Body of pancreas (tissue), 4 donors: Measurements from ENCODE around the gene PTPRN2. TPM values are rescaled to one million over a fixed set of nuclear protein-coding genes. Genes with fewer than 3 reads are reported as not detected.

Source experiments
- ATAC-seq: fragments of 150-250 bp; one replicate; pipeline ENCODE4 v1.9.1; 2016
- DNase-seq, 4 donors: peaks; one replicate each; pipeline ENCODE4 v3.0.0-alpha.2; 2019
- H3K27ac ChIP-seq, 4 donors: fragments of 200-600 bp; sonication (generic); 1 replicate in 3 of 4; 2 replicates in 1 of 4; pipeline versions ENCODE4 v1.5.1 to v1.6.1; 2016 to 2019; ENCODE audit warnings: mild to moderate bottlenecking in 1 of 4, mixed read lengths in 1 of 4, moderate library complexity in 1 of 4
- H3K27me3 ChIP-seq, 2 donors: fragments of 200-600 bp; sonication (generic); one replicate each; pipeline ENCODE4 v1.6.0; 2016; ENCODE audit warnings: mild to moderate bottlenecking in 1 of 2
- H3K36me3 ChIP-seq, 2 donors: fragments of 200-600 bp; sonication (generic); replicated peaks in 1 of 2; 2 replicates each; pipeline ENCODE4 v1.5.1; 2016; ENCODE audit warnings: low read depth in 2 of 2; ENCODE audit not compliant: insufficient read depth in 1 of 2
- H3K4me1 ChIP-seq: fragments of 200-600 bp; sonication (generic); one replicate; pipeline ENCODE4 v1.6.0; 2016
- H3K4me3 ChIP-seq, 2 donors: fragments of 200-600 bp; sonication (generic); 1 replicate in 1 of 2; 2 replicates in 1 of 2; pipeline ENCODE4 v1.5.1; 2016 to 2019
- H3K9me3 ChIP-seq, 3 donors: fragments of 200-600 bp; sonication (generic); 1 replicate in 2 of 3; 2 replicates in 1 of 3; pipeline ENCODE4 v1.5.1; 2016
- POLR2A ChIP-seq, 3 donors: fragments of 450-650 bp; IDR thresholded peaks; one replicate each; pipeline ENCODE4 v1.6.1; 2016; ENCODE audit warnings: antibody characterized with exemption in 3 of 3, mild to moderate bottlenecking in 2 of 3
- WGBS, 2 donors: methylation state at CpG; one replicate each; pipeline ENCODE4 v1.1.5; 2017; 5-methylcytosine and 5-hydroxymethylcytosine counted together
- intact Hi-C: fragments of 100-400 bp; cut with DNase I; formaldehyde crosslinking; loops from one replicate; pipeline ENCODE4 v1.15.1; 2023
- total RNA-seq, 2 donors: library from RNA; depleted of rRNA; stranded (reverse); fragments of >200 nt; gene quantifications; one replicate each; pipeline ENCODE4 v1.1.0, GENCODE V29; 2016
- TF ChIP-seq, protein P1 (sequence below), 7 experiments: fragments of 450-650 bp in 4 of 7; fragments of 200-600 bp in 3 of 7; sonication (generic) in 3 of 7; IDR thresholded peaks; one replicate each; pipeline ENCODE4 v1.5.1; 2016 to 2019; ENCODE audit warnings: antibody characterized with exemption in 7 of 7

PTPRN2 gene
- total RNA-seq, 2 donors from 2014 or later: 31.6 to 76.1 TPM

DNA sequence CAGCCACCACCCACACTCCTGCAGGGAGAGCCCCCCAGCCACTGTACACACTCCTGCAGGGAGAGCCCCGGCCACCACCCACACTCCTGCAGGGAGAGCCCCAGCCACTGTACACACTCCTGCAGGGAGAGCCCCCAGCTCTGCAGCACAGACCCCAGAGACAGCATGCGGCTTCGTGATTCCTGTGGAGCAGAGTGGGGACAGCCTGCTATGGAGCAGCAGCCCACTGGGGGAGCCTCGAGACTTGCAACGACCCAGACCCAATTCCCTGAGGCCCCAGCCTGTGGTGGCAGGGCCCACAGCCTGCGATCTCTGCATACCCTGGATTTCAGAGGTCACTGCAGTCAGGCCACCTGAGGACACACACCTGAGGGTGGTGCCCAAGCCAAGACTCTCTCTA lies 727.7 kb downstream of the PTPRN2 start:
- H3K4me3 ChIP-seq: no peak overlapping the region
- TF ChIP-seq, protein P1, sequence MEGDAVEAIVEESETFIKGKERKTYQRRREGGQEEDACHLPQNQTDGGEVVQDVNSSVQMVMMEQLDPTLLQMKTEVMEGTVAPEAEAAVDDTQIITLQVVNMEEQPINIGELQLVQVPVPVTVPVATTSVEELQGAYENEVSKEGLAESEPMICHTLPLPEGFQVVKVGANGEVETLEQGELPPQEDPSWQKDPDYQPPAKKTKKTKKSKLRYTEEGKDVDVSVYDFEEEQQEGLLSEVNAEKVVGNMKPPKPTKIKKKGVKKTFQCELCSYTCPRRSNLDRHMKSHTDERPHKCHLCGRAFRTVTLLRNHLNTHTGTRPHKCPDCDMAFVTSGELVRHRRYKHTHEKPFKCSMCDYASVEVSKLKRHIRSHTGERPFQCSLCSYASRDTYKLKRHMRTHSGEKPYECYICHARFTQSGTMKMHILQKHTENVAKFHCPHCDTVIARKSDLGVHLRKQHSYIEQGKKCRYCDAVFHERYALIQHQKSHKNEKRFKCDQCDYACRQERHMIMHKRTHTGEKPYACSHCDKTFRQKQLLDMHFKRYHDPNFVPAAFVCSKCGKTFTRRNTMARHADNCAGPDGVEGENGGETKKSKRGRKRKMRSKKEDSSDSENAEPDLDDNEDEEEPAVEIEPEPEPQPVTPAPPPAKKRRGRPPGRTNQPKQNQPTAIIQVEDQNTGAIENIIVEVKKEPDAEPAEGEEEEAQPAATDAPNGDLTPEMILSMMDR (IDR thresholded peaks at IDR 0.05): no peak
- no peak for TF ChIP-seq POLR2A (IDR thresholded peaks at IDR 0.05)
- H3K27me3 ChIP-seq: no peaks in the 10 kb centered on the region
- H3K27ac ChIP-seq: no peak overlapping the region
- ATAC-seq (no peak), DNase-seq (peak in 1 of 4 donors; percentile 5)
- WGBS, 2 donors: 84 to 100% methylated on average over 1 to 6 of the region's 6 CpGs
- H3K36me3 ChIP-seq: no peaks in the 10 kb centered on the region
- intact Hi-C loops: no loop called here
- H3K4me1 ChIP-seq: no peaks in the 10 kb centered on the region
- no peaks in the 10 kb centered on the region for H3K9me3 ChIP-seq

DNA sequence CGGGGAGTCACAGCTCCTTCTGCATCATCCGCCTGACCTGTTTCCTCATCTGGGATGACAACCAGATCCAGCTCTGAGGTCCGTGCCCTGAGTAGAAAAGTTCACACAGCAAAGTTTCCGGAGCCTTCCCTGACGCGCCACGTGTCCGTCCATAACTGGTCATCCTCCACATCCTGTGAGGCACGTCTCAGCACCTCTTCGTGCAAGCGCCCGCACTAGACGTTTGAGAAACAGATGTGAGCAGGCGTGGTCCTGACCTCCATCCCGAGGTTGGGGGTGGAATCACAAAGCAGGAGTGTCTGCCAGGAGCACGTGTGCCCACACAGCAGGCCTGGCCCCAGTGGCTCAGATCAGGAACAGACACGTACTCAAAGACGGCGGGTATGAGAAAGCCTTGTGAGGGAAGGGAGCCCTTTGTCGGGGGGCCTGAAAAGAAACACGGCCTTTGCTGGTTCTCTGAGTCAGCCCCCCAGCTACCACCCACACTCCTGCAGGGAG lies 730.0 kb downstream of the PTPRN2 start:
- Histone ChIP-seq H3K36me3 (no peaks in the 10 kb centered on the region), H3K4me1 (no peaks in the 10 kb centered on the region), H3K27ac (no peak overlapping the region), H3K9me3 (no peaks in the 10 kb centered on the region), H3K4me3 (no peak overlapping the region), H3K27me3 (no peaks in the 10 kb centered on the region)
- 86 to 94% methylated on average over 20 to 21 of the region's 21 CpGs for WGBS, 2 donors
- intact Hi-C loops: no loop called here
- ATAC-seq: no peak
- DNase-seq: no peak
- TF ChIP-seq POLR2A (IDR thresholded peaks at IDR 0.05): no peak
- TF ChIP-seq, protein P1 (IDR thresholded peaks at IDR 0.05): no peak

DNA sequence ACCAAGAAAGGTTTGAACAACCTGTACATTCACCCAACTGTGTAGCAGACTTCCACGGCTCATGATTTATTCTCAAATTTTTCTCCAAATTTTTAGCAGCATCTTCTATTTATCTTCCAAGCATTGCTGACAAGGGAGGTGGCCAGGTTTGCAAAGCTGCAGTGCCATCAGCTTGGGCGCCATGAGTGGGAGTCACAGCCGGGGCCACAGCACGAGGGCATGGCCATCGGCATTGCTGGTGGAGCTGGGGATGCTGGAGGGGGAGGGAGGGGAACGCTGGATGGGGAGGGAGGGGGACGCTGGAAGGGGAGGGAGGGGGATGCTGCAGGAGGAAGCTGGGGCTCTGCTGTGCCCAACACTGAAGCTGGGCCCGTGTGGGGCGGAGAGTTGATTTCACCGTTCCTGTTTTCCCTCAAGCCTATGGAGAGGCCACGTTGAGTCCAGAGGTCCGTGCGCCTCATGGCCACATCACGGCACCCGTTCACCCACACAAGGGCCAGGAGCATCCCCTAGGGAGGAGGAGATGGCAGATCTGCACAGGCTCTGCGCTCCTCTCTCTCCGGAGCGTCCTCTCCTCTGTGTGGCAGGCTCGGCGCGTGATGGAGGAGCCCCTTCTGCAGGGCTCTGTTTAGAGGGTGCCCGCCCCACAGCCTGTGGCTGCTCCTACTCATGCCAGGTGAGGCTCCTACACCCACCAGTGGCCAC lies 730.6 kb downstream of the PTPRN2 start:
- Histone ChIP-seq H3K27ac (no peak overlapping the region), H3K27me3 (no peaks in the 10 kb centered on the region), H3K4me3 (no peak overlapping the region), H3K4me1 (no peaks in the 10 kb centered on the region), H3K9me3 (no peaks in the 10 kb centered on the region), H3K36me3 (no peaks in the 10 kb centered on the region)
- WGBS, 2 donors: 84 to 94% methylated on average over 12 to 21 of the region's 22 CpGs
- TF ChIP-seq, protein P1 (IDR thresholded peaks at IDR 0.05): no peak
- no peak for TF ChIP-seq POLR2A (IDR thresholded peaks at IDR 0.05)
- intact Hi-C loops: no loop called here
- DNase-seq (peak in 1 of 4 donors; percentile 5), ATAC-seq (no peak)

DNA sequence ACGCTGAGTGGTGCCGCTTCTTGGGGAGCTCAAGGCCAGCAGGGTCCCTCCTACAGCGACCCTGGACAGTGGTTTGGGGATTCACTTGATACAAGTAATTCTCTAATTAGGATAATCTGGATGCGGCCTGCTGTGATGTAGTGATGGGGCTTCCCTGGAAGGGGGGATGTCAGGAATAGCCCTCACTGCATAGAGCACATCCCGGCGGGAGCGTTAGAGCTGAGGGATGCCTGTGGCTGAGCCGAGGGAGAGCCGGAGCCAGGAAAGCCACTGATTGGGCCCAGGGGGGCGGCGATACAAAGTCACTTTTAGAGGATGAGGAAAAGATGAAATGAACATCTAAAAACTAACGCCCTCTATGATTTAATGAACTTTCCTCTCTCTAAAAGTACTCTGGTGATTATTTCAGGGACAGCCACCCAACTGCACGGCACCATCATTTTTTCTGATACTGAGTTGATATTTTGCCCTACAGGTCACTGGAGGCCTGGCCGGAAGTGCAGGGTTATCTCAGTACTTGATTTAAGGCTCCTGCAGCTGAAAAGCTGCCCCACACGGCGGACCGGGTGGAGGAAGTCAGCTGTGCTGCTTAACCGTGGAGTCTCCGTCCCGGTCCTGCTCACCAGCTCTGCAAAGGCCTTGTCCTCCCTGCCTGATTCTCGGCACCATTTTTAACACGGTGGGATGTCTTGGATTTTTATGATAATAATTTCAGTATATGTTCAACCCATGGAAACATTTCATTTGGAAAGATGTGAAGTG lies 732.0 kb downstream of the PTPRN2 start:
- Histone ChIP-seq H3K36me3 (no peaks in the 10 kb centered on the region), H3K4me1 (no peaks in the 10 kb centered on the region), H3K4me3 (no peak overlapping the region), H3K27me3 (no peaks in the 10 kb centered on the region), H3K9me3 (no peaks in the 10 kb centered on the region), H3K27ac (no peak overlapping the region)
- no peak for TF ChIP-seq POLR2A (IDR thresholded peaks at IDR 0.05)
- TF ChIP-seq, protein P1 (IDR thresholded peaks at IDR 0.05): no peak
- DNase-seq (no peak), ATAC-seq (no peak)
- WGBS, 2 donors: 69 to 85% methylated on average over 22 of the region's 22 CpGs
- intact Hi-C loops: no loop called here
